GM06990 (cell line): ENCODE data around the gene RBM20.

Experiments
- DNase-seq: peaks from one replicate; pipeline ENCODE4 v3.0.0-alpha.2; 2011; ENCODE audit not compliant: insufficient read length; ENCODE audit errors: extremely low read depth
- H3K27me3 ChIP-seq: replicated peaks from 2 replicates; pipeline ENCODE4 v1.6.0; 2011; ENCODE audit warnings: low read length; ENCODE audit not compliant: control insufficient read depth, insufficient read depth
- H3K36me3 ChIP-seq: 2 replicates; pipeline ENCODE4 v1.5.1; 2011; ENCODE audit warnings: low read length; ENCODE audit not compliant: control insufficient read depth, insufficient read depth
- H3K4me3 ChIP-seq: replicated peaks from 2 replicates; pipeline ENCODE4 v1.5.1; 2011; ENCODE audit warnings: low read depth, mild to moderate bottlenecking, control low read depth, low read length
- CTCF ChIP-seq: IDR thresholded peaks from 2 replicates; pipeline ENCODE4 v1.5.1; 2011; ENCODE audit warnings: low read length, control low read depth, mild to moderate bottlenecking, inconsistent platforms; ENCODE audit not compliant: insufficient read depth, poor library complexity, severe bottlenecking

Gene RBM20

GRCh38 chr10:110643653-110644597, at the start of gene RBM20:
TSS of gene RBM20 (plus strand) at chr10:110644336. CDS start at chr10:110644455, 119 bp downstream.
- peak; percentile 49 for DNase-seq
- TF ChIP-seq CTCF = no peak
- Histone ChIP-seq H3K36me3 (no peaks in the 10 kb centered on the region), H3K27me3 (no peaks in the 10 kb centered on the region; the same call in none of the 2 replicates), H3K4me3 (peak within 1 kb of the TSS; percentile 62)

- no peak for TF ChIP-seq CTCF
- no peak for DNase-seq
- H3K27me3 ChIP-seq = no peaks in the 10 kb centered on the region
- no peak overlapping the region for H3K4me3 ChIP-seq
- peaks cover 1% of the 10 kb centered on the region for H3K36me3 ChIP-seq
Observed at GRCh38 chr10:110597476-110597875, 46.7 kb upstream of the RBM20 start.

GRCh38 chr10:110600487-110601101, 43.5 kb upstream of the RBM20 start:
- peak; percentile 33 for DNase-seq
- TF ChIP-seq CTCF = peak; percentile 52
- Histone ChIP-seq H3K27me3 (no peaks in the 10 kb centered on the region), H3K36me3 (peaks cover 2% of the 10 kb centered on the region; the same call in 1 of the 2 replicates), H3K4me3 (no peak overlapping the region)

GRCh38 chr10:110601581-110601980, 42.6 kb upstream of the RBM20 start:
- no peak for DNase-seq
- Histone ChIP-seq H3K27me3 (no peaks in the 10 kb centered on the region), H3K4me3 (no peak overlapping the region), H3K36me3 (peaks cover 2% of the 10 kb centered on the region; the same call in 1 of the 2 replicates)
- no peak for TF ChIP-seq CTCF

- H3K4me3 ChIP-seq = no peak overlapping the region
- no peaks in the 10 kb centered on the region for H3K27me3 ChIP-seq
- H3K36me3 ChIP-seq = no peaks in the 10 kb centered on the region
- TF ChIP-seq CTCF = no peak
- DNase-seq = no peak
Observed at GRCh38 chr10:110608087-110608486, 36.0 kb upstream of the RBM20 start.
